ENCODE data around the gene RCAN2.

GRCh38 chr6:46329568-46329967 lies 161.7 kb downstream of the RCAN2 start:
- TF ChIP-seq CTCF (conservative IDR thresholded peaks at IDR 0.05; ENCODE audit: low read length) (no peak), EZH2phosphoT487 (IDR thresholded peaks at IDR 0.05; ENCODE audit: borderline replicate concordance, low read depth, low read length) (no peak)

Measured in OCI-LY7 (cell line).